ENCODE data around the gene PAPPA. TPM values are rescaled to one million over a fixed set of nuclear protein-coding genes. Genes with fewer than 3 reads are reported as not detected.

Gene PAPPA
- total RNA-seq, 8 experiments from 2014 or later: 1.5 to 26.5 (median 9.5) TPM

GRCh38 chr9:116172216-116172615, 18.6 kb downstream of the PAPPA start:
- in situ Hi-C loops (cut with MboI; ENCODE audit: low pct_unique_long_range_greater_than_20kb in 2 of 9, low sequenced_read_pairs in 9 of 9, unreplicated experiment in 9 of 9): loop anchor here in 4 of 9 experiments (25.0 kb wide), 3 partner anchors 390 to 490 kb away; no protein-coding TSS in a partner anchor
- WGBS, 10 experiments: 0 to 100% (median 39%) methylated on average over 1 to 2 of the region's 2 CpGs; no CpG with 5 or more reads in 4 of the 10 experiments

DNA sequence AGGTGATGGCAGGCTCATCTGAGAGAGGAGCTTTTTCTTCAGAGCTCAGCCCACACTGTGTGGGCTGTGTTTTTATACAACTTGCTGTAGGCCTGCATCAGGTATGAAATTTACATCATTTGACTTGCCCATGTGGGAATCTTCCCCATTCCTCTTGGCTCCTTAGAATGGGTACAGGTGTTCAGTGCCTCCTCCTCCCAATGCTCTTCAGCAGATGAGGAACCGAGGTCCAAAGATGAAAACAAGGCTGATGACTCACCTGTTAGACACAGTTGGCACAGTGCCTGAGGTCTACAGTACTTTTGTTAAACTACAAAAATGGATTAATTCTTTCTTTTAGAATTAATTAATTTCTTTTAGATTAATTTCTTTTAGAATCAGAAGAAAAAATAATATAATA, 20.8 kb downstream of the PAPPA start:
- Histone ChIP-seq H3K4me3 (no peak overlapping the region), H3K27ac (no peak overlapping the region), H3K4me1 (replicated peaks in 1 of 2) (peaks cover 0 to 7% of the 10 kb centered on the region in 2 donors)
- WGBS, 10 experiments: 57 to 100% (median 86%) methylated on average over 1 of the region's 1 CpG; no CpG with 5 or more reads in 5 of the 10 experiments
- in situ Hi-C loops (cut with MboI; ENCODE audit: low pct_unique_long_range_greater_than_20kb in 2 of 9, low sequenced_read_pairs in 9 of 9, unreplicated experiment in 9 of 9): loop anchor here in 4 of 9 experiments (25.0 kb wide), 3 partner anchors 388 to 488 kb away; no protein-coding TSS in a partner anchor
- no peak for ATAC-seq (replicated peaks in 6 of 8)

More at GRCh38 chr9:116172216-116172615, 18.6 kb downstream of the PAPPA start:
- peak in 2 of 8 experiments; percentile 69 to 70 for ATAC-seq (replicated peaks in 6 of 8)
- no peak overlapping the region for H3K4me3 ChIP-seq
- H3K4me1 ChIP-seq (replicated peaks in 1 of 2): peaks cover 0 to 7% of the 10 kb centered on the region in 2 donors
- H3K27ac ChIP-seq: no peak overlapping the region

DNA sequence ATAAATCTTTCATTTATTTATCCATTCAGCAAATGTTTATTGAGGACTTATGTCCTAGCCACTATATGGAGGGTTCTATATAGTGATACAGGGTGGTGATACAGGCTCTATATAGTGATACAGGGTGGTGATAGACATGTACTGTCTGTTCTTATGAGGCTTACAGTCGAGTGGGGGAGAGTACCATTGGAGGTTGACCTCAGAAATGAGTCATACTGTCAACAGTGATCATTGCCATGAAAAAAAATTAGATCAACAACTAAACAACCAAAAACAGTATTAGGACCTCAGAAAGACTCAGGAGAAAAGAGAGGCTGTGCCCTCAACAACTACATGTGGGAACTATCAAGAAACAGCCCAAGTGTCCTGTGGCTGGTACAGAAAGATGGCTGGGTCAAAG, 22.0 kb downstream of the PAPPA start:
- peak in 2 of 8 experiments; percentile 22 to 52 for ATAC-seq (replicated peaks in 6 of 8)
- H3K27ac ChIP-seq: no peak overlapping the region
- peaks cover 0 to 7% of the 10 kb centered on the region in 2 donors for H3K4me1 ChIP-seq (replicated peaks in 1 of 2)
- WGBS, 10 experiments: 0 to 86% (median 76%) methylated on average over 1 of the region's 1 CpG; no CpG with 5 or more reads in 4 of the 10 experiments
- in situ Hi-C loops (cut with MboI; ENCODE audit: low pct_unique_long_range_greater_than_20kb in 2 of 9, low sequenced_read_pairs in 9 of 9, unreplicated experiment in 9 of 9): loop anchor here in 2 of 9 experiments (25.0 kb wide), 2 partner anchors 112 to 312 kb away; no protein-coding TSS in a partner anchor
- H3K4me3 ChIP-seq: no peak overlapping the region

- Histone ChIP-seq H3K4me1 (replicated peaks in 1 of 2) (peaks cover 5 to 10% of the 10 kb centered on the region in 2 donors), H3K27ac (no peak overlapping the region), H3K4me3 (no peak overlapping the region)
- in situ Hi-C loops (cut with MboI; ENCODE audit: low pct_unique_long_range_greater_than_20kb in 2 of 9, low sequenced_read_pairs in 9 of 9, unreplicated experiment in 9 of 9): loop anchor here in 2 of 9 experiments (25.0 kb wide), 2 partner anchors 109 to 309 kb away; no protein-coding TSS in a partner anchor
- 17 to 89% (median 67%) methylated on average over 1 to 3 of the region's 3 CpGs; no CpG with 5 or more reads in 2 of the 10 experiments for WGBS, 10 experiments
- ATAC-seq (replicated peaks in 6 of 8): peak in 1 of 8 experiments; percentile 34
Observed at GRCh38 chr9:116178481-116179211, 25.1 kb downstream of the PAPPA start.

GRCh38 chr9:116179568-116179967, 26.0 kb downstream of the PAPPA start:
- Histone ChIP-seq H3K4me3 (no peak overlapping the region), H3K4me1 (replicated peaks in 1 of 2) (peaks cover 8 to 10% of the 10 kb centered on the region in 2 donors), H3K27ac (no peak overlapping the region)
- in situ Hi-C loops (cut with MboI; ENCODE audit: low pct_unique_long_range_greater_than_20kb in 2 of 9, low sequenced_read_pairs in 9 of 9, unreplicated experiment in 9 of 9): loop anchor here in 2 of 9 experiments (25.0 kb wide), 2 partner anchors 108 to 308 kb away; no protein-coding TSS in a partner anchor
- no peak for ATAC-seq (replicated peaks in 6 of 8)
- WGBS, 10 experiments: 56 to 91% (median 87%) methylated on average over 2 to 4 of the region's 4 CpGs; no CpG with 5 or more reads in 5 of the 10 experiments

DNA sequence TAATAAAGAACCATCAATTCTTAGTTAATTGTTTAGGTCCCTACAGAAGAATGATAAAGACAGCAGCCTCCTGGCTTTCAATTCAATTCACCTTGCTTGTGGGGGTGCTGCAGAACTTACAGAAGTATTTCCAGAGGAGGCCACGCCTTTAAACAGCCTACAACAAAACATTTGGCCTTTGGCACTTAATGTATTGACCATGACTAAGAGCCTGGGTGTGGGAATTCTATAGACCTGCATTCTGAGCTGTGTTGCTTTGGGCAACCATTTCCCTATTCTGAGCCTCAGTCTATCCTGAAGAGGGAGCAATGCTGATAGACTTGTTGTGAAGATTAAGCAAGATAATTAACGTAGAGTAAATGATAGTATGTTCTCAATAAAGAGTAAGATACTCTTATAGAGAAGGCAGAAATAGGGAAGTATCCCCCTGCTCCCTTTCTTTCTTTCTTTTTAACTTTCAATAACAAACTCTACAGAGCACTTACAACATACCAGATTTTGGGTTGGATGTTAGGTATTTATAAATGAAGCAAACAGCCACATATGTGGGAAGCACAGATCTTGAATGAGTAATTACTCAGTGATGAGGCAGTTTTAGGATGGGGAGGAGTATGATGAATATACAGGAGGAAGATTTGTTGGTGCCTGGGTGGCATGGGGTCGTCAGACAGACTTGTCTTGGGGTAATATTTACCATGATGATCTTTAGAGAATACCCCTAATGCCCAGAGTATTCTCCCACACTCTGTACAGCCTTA, 28.4 kb downstream of the PAPPA start:
- H3K27ac ChIP-seq: no peak overlapping the region
- in situ Hi-C loops (cut with MboI; ENCODE audit: low pct_unique_long_range_greater_than_20kb in 2 of 9, low sequenced_read_pairs in 9 of 9, unreplicated experiment in 9 of 9): loop anchor here in 2 of 9 experiments (25.0 kb wide), 2 partner anchors 105 to 305 kb away; no protein-coding TSS in a partner anchor
- no peak overlapping the region for H3K4me3 ChIP-seq
- WGBS, 10 experiments: 0 to 86% (median 78%) methylated on average over 1 to 3 of the region's 3 CpGs; no CpG with 5 or more reads in 2 of the 10 experiments
- peak in 1 of 8 experiments; percentile 40 for ATAC-seq (replicated peaks in 6 of 8)
- H3K4me1 ChIP-seq (replicated peaks in 1 of 2): peaks cover 8 to 10% of the 10 kb centered on the region in 2 donors

GRCh38 chr9:116182876-116183275, 29.3 kb downstream of the PAPPA start:
- Histone ChIP-seq H3K27ac (no peak overlapping the region), H3K4me1 (replicated peaks in 1 of 2) (peaks cover 8 to 10% of the 10 kb centered on the region in 2 donors), H3K4me3 (no peak overlapping the region)
- WGBS, 10 experiments: 50 to 100% (median 85%) methylated on average over 1 to 4 of the region's 5 CpGs; no CpG with 5 or more reads in 2 of the 10 experiments
- ATAC-seq (replicated peaks in 6 of 8): peak in 3 of 8 experiments; percentile 54 to 64 (median 62)
- in situ Hi-C loops (cut with MboI; ENCODE audit: low pct_unique_long_range_greater_than_20kb in 2 of 9, low sequenced_read_pairs in 9 of 9, unreplicated experiment in 9 of 9): loop anchor here in 2 of 9 experiments (25.0 kb wide), 2 partner anchors 104 to 304 kb away; no protein-coding TSS in a partner anchor

GRCh38 chr9:116187570-116188170, 34.1 kb downstream of the PAPPA start:
- Histone ChIP-seq H3K4me1 (replicated peaks in 1 of 2) (peaks cover 3 to 6% of the 10 kb centered on the region in 2 donors), H3K4me3 (no peak overlapping the region), H3K27ac (no peak overlapping the region)
- 87 to 100% (median 95%) methylated on average over 1 to 14 of the region's 27 CpGs; no CpG with 5 or more reads in 3 of the 10 experiments for WGBS, 10 experiments
- ATAC-seq (replicated peaks in 6 of 8): no peak
- in situ Hi-C loops (cut with MboI; ENCODE audit: low pct_unique_long_range_greater_than_20kb in 2 of 9, low sequenced_read_pairs in 9 of 9, unreplicated experiment in 9 of 9): loop anchor here in 2 of 9 experiments (25.0 kb wide), 2 partner anchors 100 to 300 kb away; no protein-coding TSS in a partner anchor

DNA sequence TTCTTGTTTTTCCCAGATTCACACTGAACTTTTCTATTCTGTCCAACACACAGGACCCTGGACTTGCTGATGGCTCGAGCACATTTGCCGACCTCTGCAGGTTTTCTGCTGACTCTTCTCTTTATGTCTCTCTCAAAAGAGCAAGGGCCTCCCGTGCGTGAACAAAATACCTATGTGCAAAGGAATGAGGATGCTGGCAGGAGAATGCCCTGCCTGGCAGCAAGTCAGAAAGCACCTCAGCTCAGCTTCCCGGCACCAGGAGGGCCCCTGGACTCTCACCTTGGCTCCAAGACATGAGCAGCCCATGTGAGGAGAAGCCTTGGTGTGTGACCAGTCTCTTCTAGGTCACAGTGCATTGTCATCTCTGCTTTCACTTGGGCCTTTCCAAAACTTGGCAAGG, 36.1 kb downstream of the PAPPA start:
- Histone ChIP-seq H3K4me3 (no peak overlapping the region), H3K27ac (no peak overlapping the region), H3K4me1 (replicated peaks in 1 of 2) (no peaks in the 10 kb centered on the region)
- no peak for ATAC-seq (replicated peaks in 6 of 8)
- 57 to 100% (median 93%) methylated on average over 1 to 5 of the region's 5 CpGs; no CpG with 5 or more reads in 1 of the 10 experiments for WGBS, 10 experiments
- in situ Hi-C loops (cut with MboI; ENCODE audit: low pct_unique_long_range_greater_than_20kb in 2 of 9, low sequenced_read_pairs in 9 of 9, unreplicated experiment in 9 of 9): loop anchor here in 2 of 9 experiments (25.0 kb wide), 2 partner anchors 98 to 298 kb away; no protein-coding TSS in a partner anchor

GRCh38 chr9:116190637-116191396, 37.2 kb downstream of the PAPPA start:
- in situ Hi-C loops (cut with MboI; ENCODE audit: low pct_unique_long_range_greater_than_20kb in 2 of 9, low sequenced_read_pairs in 9 of 9, unreplicated experiment in 9 of 9): loop anchor here in 2 of 9 experiments (25.0 kb wide), 2 partner anchors 96 to 296 kb away; no protein-coding TSS in a partner anchor
- ATAC-seq (replicated peaks in 6 of 8): peak in 7 of 8 experiments; percentile 37 to 93 (median 68)
- WGBS, 10 experiments: 60 to 100% (median 90%) methylated on average over 1 to 3 of the region's 6 CpGs; no CpG with 5 or more reads in 3 of the 10 experiments

GRCh38 chr9:116191576-116192415, 38.2 kb downstream of the PAPPA start:
- no peaks in the 10 kb centered on the region for H3K4me1 ChIP-seq (replicated peaks in 1 of 2)
- ATAC-seq (replicated peaks in 6 of 8): peak in 5 of 8 experiments; percentile 16 to 42 (median 21)
- H3K27ac ChIP-seq: no peak overlapping the region
- in situ Hi-C loops (cut with MboI; ENCODE audit: low pct_unique_long_range_greater_than_20kb in 2 of 9, low sequenced_read_pairs in 9 of 9, unreplicated experiment in 9 of 9): loop anchor here in 2 of 9 experiments (25.0 kb wide), 2 partner anchors 96 to 296 kb away; no protein-coding TSS in a partner anchor
- H3K4me3 ChIP-seq: no peak overlapping the region
- 20 to 100% (median 80%) methylated on average over 1 to 2 of the region's 2 CpGs; no CpG with 5 or more reads in 3 of the 10 experiments for WGBS, 10 experiments

More at GRCh38 chr9:116190637-116191396, 37.2 kb downstream of the PAPPA start:
- Histone ChIP-seq H3K4me1 (replicated peaks in 1 of 2) (no peaks in the 10 kb centered on the region), H3K27ac (no peak overlapping the region), H3K4me3 (no peak overlapping the region)
